HL-60 (cell line): ENCODE data around the gene PERCC1.

ENCODE experiments used
- GABPA ChIP-seq: IDR thresholded peaks from 2 replicates; pipeline ENCODE4 v1.6.1; 2012; ENCODE audit warnings: low read depth
- TF ChIP-seq, protein P1 (sequence below): IDR thresholded peaks from one replicate; pipeline ENCODE4 v1.5.1; 2011; ENCODE audit warnings: low read length, control low read depth, inconsistent platforms; ENCODE audit not compliant: insufficient read depth
- TF ChIP-seq, protein P2 (sequence below): IDR thresholded peaks from 2 replicates; pipeline ENCODE4 v1.6.1; 2012; ENCODE audit warnings: low read depth; ENCODE audit not compliant: insufficient replicate concordance

DNA sequence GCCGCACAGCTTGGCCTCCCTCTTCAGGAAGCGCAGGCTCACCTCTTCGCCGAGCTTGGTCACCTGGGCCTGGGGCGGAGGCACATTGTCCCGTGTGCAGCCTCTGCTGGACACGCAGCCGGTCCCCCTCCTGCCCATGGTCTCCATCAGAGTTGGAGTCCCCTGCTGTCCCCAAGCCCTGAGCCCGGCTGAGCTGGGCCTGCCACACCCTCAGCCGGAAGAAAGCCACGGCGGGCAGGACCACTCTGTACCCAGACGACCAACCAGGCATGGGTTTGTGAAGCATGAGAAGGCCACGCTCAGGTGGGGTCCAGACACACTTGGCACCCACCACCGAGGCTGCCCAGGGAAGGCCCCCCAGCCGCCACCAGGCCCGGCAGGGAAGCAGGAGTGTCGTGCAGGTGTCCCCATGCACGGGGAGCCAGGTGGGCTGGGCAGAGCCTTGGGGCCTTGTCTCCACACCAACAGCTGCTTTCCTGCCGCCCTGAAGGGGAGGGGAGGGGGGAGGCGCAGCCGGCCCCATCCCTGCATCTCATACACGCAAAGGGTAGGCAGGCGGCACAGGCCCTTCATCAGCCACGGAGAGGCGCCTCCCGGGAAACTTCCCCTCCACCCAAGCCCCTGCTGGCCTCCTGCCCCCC is 8.3 kb downstream of the PERCC1 start:
- TF ChIP-seq, protein P1, sequence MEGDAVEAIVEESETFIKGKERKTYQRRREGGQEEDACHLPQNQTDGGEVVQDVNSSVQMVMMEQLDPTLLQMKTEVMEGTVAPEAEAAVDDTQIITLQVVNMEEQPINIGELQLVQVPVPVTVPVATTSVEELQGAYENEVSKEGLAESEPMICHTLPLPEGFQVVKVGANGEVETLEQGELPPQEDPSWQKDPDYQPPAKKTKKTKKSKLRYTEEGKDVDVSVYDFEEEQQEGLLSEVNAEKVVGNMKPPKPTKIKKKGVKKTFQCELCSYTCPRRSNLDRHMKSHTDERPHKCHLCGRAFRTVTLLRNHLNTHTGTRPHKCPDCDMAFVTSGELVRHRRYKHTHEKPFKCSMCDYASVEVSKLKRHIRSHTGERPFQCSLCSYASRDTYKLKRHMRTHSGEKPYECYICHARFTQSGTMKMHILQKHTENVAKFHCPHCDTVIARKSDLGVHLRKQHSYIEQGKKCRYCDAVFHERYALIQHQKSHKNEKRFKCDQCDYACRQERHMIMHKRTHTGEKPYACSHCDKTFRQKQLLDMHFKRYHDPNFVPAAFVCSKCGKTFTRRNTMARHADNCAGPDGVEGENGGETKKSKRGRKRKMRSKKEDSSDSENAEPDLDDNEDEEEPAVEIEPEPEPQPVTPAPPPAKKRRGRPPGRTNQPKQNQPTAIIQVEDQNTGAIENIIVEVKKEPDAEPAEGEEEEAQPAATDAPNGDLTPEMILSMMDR = no peak
- TF ChIP-seq, protein P2, sequence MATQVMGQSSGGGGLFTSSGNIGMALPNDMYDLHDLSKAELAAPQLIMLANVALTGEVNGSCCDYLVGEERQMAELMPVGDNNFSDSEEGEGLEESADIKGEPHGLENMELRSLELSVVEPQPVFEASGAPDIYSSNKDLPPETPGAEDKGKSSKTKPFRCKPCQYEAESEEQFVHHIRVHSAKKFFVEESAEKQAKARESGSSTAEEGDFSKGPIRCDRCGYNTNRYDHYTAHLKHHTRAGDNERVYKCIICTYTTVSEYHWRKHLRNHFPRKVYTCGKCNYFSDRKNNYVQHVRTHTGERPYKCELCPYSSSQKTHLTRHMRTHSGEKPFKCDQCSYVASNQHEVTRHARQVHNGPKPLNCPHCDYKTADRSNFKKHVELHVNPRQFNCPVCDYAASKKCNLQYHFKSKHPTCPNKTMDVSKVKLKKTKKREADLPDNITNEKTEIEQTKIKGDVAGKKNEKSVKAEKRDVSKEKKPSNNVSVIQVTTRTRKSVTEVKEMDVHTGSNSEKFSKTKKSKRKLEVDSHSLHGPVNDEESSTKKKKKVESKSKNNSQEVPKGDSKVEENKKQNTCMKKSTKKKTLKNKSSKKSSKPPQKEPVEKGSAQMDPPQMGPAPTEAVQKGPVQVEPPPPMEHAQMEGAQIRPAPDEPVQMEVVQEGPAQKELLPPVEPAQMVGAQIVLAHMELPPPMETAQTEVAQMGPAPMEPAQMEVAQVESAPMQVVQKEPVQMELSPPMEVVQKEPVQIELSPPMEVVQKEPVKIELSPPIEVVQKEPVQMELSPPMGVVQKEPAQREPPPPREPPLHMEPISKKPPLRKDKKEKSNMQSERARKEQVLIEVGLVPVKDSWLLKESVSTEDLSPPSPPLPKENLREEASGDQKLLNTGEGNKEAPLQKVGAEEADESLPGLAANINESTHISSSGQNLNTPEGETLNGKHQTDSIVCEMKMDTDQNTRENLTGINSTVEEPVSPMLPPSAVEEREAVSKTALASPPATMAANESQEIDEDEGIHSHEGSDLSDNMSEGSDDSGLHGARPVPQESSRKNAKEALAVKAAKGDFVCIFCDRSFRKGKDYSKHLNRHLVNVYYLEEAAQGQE = no peak
- TF ChIP-seq GABPA = no peak
